Stimulated activated CD8-positive, alpha-beta memory T cell treated with anti-CD3 and anti-CD28 coated beads, Interleukin-12 subunit alpha, Interleukin-12 subunit beta, amount 100 ng/mL, for 24 hours (primary cell): ENCODE data around the gene SAPCD1.
A peak's percentile ranks its signal among the peaks of the same experiment; 100 is the strongest.

Source experiments
- DNase-seq: peaks from one replicate; pipeline ENCODE4 v3.0.0-alpha.2; 2020; ENCODE audit errors: extremely low read depth

SAPCD1 gene

DNA sequence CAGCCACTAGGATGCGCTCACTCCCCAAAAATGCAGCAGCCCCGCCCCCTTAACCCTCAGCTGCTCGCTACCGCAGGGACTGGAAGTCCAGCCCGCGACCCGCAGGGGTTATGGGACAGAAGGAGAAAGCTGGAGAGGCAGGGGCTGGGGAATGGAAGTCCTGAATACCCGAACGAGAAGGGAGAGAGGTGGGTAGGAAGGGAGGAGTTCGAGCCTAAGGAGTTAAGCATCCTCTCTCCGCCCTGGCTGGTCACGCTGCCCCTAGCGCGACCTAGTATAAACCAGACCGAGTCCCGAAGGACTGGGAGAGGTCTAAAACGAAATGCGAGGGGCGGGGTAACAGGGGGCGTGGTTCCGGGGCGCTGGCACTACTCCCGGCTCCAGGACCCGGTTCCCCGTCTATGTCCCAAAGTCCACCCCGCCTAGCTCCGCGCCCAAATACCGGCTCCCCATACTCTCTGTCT is 32.9 kb upstream of the SAPCD1 start:
- peak; percentile 33 for DNase-seq

DNA sequence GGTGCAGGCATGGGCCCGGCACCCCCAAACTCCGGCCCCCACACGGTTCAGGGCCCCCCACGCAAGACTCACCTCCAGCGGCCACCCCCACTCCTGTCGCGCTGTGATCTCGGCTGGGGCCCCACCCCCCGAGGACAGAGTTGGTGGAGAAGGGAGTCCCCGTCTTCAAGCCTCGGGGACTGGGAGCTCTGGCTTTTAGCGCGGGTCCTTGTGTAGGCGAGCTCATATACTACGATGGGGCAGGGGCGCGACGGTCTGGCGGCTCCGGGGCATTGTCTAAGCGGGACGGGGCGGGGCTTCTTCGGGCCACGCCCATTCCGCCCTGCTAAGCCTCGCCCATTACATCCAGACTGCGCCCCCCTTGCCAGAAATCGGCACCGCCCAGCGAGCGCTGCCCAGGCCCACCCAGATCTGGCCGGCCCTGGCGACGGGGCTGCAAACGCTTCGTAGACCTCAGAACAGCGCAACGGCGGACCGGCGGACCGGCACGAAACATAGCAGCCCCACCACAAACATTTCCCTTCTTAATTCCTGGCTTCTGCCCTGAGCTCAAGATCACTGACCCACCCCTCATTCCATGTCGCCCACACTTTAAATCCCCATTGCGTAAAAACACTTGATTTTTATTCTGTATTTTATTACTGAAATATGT is 32.4 kb upstream of the SAPCD1 start:
- DNase-seq: peak; percentile 40

DNA sequence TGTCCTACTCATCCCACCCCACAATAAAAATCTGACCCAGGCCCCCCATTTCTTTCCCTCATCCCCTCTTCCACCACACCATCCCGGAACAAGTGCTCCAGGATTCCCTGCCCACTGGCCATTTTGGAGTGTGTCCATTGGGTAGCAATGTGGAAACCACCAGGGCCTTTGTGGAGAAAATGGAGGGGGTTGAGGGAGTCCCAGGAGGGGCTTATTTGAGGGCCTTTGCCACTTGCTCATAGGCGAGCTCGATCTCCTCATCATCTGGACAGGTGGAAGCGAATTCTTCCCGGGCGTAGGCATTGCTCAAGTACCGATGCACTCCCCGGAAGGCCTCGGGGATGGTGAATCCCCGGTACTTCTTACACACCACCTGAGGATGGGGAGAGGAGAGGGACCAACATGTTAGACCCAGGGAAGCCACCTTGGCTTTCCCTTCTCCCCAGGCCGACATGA is 31.8 kb upstream of the SAPCD1 start:
- no peak for DNase-seq

DNA sequence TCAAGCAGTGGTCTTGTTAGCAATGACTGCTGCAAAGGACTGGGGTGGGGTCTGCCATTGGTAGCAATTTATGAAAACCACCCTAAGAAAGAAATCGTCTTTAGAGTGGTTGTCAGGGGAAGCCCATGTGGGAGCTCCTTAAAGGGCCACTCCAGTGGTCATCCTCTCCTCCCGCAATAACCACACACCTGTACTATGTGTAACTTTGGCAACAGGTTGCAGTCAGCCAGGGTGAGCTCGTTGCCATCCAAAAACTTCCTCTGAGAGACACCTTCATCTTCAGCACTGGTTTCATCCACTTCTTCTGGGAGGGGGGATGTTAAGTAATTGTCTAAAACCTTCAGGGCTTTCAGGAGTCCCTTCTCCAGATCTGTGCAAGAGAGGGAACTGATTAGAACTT is 30.4 kb upstream of the SAPCD1 start:
- no peak for DNase-seq

DNA sequence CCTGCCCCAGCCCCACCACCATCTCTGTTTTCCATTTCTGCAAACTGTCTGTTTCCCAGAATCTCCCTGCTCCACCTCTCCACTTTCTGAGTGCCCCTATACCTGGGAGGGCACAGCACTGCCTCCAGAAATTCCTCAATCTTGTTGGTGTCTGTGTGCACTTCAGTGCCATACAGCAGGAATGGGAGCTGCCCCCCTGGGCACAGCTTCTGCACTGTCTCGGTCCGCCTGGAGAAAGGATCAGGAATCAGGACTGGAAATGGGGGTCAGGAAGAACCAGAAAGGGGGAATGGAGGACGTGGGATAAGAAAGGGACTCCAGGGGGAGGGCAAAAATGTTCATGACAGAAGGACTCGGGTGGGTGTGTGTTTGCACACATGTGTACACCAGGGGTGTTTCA is 28.7 kb upstream of the SAPCD1 start:
- DNase-seq: no peak

DNA sequence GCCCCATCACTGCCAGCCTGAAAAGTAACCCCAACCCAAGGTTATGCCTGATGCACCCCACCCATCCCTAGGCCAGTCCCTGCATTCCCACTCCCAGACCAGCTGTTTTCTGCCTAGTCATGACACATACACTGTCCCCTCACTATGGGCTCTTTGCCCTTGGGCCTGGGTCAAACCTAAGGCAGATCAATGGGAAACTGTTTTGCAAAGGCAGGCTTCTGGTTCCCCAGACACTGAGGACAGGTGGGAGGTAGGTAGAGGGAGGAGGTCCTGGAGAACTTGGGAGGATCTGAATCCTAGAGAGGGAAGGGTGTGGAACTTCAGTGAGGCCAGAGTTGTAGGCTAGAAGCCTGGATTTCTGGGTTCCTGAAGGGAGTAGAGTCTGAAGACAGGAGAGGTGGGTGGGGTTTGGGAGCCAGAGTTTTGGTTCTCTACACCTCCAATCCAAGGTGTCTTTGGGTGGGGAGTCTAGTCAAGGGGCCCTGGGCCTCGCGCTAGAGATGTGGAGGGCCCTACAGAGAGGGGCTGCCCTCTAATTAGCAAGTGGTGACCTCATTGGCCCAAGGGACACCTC is 28.1 kb upstream of the SAPCD1 start:
- DNase-seq: no peak

DNA sequence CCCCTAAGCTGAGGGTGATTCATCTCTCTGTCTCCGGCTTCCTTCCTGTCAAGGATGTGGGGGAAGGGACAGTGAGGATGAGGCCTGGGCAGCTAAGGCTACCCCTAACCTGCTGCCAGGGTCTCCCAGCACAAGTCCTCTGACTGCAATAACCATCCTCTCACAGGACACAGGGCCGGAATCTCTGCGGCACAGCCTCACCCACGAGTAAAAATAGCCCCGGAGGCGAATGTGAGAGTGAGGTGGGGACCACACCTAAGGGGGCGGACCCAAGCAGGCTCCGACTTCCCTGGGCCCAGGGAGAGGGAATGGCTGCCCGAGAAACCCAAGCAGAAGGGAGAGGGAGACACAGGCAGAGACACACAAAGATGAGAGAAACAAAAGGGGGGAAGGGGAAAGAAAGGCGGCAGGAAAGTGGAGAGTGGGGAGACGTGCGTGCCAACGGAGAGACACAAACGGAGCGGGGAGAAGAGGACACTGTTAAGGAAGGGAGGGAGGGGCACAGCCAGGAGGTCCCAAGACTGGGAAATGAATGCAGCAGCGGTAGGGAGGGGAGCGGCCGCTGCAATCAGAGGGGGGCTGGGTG is 27.5 kb upstream of the SAPCD1 start:
- no peak for DNase-seq

DNA sequence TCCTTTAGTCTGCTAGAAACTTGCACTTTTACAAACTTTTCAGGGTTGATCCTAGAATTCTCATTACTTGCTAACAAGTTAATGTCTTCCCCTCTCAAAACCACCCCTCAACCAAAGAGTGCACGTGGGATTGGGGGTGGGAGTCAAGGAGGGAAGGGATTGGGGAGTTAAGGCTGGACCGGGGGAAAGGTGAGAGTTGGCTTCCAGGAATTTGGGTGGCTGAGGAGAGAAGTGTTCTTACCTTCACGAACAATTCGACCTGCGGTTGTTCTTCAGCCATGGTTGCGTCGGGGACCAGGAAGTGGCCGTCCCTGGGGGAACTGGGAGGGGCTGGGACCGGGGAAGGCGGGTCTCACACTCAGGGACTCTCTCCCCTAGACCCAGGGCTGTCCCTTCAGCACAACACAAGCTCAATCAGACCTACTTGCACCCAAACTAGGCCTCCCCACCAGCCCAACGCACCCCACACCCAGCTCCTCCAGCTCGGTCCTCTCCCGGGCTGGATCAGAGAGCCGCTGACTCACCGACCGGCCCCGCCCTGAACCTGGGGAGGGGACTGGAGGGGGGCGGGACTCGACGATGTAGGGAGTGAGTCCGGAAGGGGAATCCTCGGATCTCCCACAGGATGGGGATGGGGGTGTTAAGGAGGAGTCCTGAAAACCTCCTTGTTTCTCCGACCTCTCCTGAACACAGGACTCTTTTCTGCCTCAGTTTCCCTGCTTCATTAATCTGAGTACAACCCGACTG is 26.3 kb upstream of the SAPCD1 start, which contains the start of gene CLIC1:
CLIC1 (minus strand) TSS at position 510 of the 747 bp plus-strand sequence; CDS start at position 280, 230 bp downstream.
- DNase-seq: peak; percentile 49

DNA sequence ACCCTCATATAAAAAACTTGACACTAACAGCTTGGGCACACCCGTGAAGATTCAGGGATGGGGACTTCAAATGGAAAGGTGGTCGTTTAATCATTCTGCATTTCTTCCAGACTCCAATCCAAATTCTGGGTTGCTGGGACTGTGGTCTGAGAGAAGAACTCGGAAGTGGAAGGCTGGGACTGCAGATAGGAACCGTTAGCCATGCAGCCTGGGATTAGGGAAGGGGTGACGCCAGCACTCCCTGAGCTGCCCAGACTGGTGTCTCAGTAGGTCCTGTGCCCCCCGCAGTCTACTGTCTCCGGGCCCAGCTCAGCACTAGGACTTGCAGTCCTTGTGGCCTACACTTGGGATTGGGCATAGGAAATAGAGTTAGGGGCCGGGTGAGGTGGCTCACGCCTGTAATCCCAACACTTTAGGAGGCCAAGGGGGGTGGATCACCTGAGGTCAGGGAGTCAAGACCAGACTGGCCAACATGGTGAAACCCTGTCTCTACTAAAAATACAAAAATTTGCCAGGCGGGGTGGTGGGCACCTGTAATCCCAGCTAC is 25.6 kb upstream of the SAPCD1 start:
- no peak for DNase-seq

DNA sequence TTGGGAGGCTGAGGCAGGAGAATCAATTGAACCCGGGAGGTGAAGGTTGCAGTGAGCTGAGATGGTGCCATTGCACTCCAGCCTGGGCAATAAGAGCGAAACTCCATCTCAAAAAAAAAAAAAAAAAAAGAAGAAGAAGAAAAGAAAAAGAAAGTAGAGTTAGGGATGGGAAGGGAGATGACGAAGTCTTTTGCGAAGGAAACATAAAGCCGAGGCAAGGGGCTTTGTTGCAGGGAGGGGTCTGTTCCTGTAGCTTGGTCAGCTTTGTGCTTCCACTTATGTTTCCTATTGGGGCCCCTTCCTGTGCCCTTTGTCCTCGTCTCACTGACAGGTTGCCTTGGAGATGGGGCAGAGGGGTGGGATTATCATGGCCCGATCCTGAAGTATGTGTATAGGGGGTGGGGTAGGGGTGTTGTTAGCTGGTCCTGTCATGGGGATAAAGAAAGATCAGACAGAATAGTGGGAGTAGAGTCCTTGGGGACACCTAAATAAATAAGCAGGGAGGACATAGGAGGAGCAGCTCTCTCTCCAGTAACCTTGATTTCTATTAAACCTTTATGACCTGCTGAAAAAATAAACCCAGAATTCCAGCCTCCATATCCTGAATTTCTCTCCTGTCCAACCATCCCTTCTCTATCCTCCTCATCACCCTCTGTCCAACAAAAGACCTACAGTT is 25.0 kb upstream of the SAPCD1 start:
- no peak for DNase-seq

DNA sequence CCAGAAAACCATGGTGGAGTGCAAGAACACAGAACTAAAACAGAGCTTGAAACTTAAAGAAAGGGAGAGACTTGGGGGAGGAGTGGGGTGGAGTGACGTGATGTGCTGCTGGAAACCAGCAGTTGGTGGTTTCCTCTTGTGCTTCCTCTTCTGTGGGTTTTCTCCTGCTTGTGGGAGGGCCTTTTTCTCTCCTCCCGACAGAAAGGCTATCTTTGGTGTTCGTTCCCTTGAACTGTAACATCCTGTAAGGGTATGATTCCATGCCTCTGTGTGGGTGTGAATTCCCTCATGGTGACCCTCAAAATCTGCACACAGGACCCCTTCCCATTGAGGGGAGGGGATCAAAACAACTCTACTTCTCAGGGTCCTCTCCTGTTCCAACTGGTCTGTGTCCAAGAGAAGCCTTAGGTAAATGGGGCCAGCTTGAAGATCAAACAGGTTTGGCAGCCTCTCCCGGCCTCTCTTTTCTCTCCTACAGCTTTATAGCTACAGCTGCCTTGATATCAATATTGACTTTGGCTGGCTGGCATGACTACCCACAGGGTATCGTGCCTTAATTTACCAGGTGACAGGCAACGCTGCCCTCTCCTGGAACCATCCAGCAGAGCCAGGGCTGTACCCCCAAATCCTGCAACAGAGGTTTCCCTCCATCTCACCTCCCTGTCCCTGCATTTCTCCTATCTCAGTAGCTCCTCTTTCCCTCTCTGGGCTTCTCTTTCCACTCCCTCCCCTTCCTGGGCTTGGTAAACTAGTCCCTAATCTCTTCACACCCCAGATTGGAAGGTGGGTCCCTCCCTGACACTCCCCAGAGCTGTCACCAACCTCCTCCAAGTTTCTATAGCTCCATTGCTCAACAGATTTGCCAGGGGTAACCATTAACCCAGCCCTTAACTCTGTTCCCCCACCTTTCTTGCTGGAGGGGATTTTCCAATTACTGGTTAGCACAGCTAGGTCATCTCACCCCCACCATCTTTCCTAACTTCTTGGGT is 24.2 kb upstream of the SAPCD1 start:
- peak; percentile 37 for DNase-seq

DNA sequence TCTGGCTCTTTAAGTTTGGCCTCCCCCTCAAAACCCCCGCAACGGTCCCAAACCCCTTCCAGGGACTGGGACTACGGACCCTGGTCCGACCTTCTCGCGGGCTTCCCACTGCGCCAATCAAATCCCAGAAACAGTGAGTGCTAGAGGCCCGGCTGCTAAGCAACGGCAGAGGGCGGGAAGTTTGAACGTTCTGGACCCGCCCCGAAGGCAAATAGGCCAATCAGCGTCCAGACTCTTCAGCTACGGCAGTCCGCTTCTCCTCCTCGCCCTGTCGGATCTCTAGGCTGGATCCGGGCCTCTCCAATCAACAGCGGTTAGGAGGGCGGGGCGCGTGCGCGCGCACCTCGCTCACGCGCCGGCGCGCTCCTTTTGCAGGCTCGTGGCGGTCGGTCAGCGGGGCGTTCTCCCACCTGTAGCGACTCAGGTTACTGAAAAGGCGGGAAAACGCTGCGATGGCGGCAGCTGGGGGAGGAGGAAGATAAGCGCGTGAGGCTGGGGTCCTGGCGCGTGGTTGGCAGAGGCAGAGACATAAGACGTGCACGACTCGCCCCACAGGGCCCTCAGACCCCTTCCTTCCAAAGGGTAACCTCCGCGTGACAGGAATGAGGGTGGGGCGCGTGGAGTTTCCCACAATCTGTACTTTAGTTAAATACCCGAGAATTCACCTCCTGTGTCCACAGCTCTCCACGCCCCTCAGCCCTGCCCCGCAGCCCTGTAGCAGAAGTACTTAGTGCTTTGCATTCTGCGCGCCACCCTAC is 22.6 kb upstream of the SAPCD1 start, which contains the start of gene MSH5:
MSH5 (plus strand) TSS at position 367 of the 758 bp plus-strand sequence. CDS start 462 bp downstream, outside the sequence.
- peak; percentile 84 for DNase-seq

DNA sequence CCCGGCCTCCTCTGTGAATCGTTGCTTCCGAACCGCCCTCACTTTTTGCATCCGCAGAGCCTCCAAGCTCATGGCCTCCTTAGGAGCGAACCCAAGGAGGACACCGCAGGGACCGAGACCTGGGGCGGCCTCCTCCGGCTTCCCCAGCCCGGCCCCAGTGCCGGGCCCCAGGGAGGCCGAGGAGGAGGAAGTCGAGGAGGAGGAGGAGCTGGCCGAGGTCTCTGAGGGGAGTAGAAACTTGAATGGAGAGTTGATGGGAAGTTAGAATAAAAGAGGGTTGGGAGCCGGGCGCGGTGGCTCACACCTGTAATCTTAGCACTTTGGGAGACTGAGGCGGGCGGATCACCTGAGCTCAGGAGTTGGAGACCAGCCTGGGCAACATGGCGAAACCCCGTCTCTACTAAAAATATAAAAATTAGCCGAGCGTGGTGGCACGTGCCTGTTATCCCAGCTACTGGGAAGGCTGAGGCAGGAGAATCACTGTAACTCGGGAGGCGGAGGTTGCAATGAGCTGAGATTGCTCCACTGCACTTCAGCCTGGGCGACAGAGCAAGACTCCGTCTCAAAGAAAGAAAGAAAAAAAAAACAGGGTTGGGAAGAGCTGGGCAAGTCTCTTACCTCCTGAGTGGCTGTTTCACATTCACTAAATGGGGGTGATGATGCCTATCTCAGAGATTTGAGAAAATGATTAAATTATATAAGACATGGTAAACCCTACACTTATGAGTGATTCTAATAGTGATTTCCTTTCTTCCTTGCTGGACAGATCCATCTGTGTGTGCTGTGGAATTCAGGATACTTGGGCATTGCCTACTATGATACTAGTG is 21.8 kb upstream of the SAPCD1 start:
- DNase-seq: no peak

DNA sequence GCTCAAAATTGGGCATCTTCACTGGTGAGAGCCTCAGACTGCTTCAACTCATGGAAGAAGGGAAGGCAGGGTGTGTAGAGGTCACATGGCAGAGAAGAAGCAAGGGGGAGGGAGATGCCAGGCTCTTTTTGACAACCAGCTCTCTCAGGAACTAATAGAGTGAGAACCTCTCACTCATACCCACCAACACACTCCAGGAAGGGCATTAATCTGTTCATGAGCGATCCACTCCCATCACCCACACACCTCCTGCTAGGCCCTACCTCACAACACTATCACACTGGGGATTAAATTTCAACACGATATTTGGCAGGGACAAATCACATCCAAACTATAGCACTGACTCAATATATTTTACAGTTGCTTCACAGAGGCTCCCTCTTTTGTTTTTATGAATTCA is 20.6 kb upstream of the SAPCD1 start:
- no peak for DNase-seq

DNA sequence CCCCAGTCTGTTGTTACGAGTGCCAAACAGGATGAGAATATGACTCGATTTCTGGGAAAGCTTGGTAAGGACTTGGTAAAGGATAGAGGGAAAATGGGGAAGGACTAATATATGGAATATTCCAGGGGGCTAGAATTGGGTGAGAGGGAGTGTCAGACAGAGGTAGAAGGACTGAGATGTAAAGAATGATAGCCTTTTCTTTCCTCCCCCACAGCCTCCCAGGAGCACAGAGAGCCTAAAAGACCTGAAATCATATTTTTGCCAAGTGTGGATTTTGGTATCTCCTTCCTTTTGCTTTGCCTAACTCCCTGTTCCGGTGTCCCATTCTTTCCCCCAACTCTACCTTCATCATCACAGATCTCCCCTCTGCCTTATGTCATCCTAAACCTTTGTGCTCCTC is 19.6 kb upstream of the SAPCD1 start:
- DNase-seq: no peak

DNA sequence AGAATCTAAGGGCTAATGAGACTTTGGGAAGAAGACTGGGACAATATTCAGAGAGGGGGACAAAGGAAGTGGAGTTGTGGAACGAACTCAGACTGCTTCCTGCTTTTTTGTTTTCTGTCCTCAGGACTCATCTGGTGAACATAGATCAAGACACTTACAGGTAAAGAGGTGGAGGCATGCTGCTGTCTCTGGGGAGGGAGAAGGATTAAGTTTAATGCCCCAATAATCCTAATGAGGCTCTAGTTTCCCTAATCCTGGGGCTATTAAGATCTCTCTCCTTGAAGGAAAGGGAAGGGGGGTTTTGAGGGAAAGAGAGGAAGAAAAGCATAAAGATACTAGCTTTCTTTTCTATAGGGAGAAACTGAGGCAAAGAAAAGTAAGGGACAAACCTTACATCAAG is 18.0 kb upstream of the SAPCD1 start:
- DNase-seq: no peak

DNA sequence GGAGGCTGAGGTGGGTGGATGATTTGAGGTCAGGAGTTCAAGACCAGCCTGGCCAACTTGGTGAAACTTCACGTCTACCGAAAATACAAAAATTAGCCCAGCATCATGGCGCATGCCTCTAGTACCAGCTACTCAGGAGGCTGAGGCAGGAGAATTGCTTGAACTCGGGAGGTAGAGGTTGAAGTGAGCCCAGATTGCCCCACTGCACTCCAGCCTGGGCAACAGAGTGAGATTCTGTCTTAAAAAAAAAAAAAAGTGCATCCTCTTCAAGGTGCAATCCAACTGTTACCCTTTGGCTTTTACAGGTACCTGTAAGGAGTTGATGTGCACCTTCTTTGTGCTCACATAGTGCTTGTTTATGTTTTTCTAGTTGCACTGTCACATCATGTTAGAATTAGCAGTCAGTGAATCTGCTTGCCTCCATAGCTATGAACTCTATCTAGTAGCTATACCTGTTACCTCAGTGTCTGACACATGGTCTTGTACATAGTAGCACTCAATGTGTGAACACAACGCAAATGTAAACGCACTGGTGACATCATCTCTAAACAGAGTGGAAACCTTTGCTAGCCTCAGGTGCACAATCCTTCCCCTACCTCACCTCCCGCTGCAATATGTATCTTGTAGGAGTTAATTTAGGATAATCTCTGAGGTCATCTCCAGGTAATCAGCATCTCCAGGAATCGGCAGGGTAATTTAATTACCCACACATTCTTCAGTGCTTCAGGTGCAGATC is 13.0 kb upstream of the SAPCD1 start:
- no peak for DNase-seq
